GM19468 (cell line): ENCODE measurements around the gene CDCA4.

Experiments
- ATAC-seq: cut with Tn5 transposase; IDR thresholded peaks from one replicate; pipeline ENCODE4 v1.9.1; 2021; ENCODE audit warnings: mild to moderate bottlenecking, moderate library complexity, moderate number of reproducible peaks; ENCODE audit not compliant: unreplicated experiment; ENCODE audit errors: extremely low read depth

CDCA4 gene

GRCh38 chr14:104968153-104968527 is 52.7 kb downstream of the CDCA4 start:
- no peak for ATAC-seq

- ATAC-seq, result no peak
Measured at GRCh38 chr14:104967386-104968152, 53.3 kb downstream of the CDCA4 start.

- ATAC-seq, result no peak
Measured at GRCh38 chr14:104966981-104967385, 53.9 kb downstream of the CDCA4 start.

GRCh38 chr14:104966261-104966865 is 54.5 kb downstream of the CDCA4 start:
- ATAC-seq, result no peak

- ATAC-seq, result no peak
Measured at GRCh38 chr14:104965561-104966231, 55.2 kb downstream of the CDCA4 start.

GRCh38 chr14:104964546-104964945 is 56.3 kb downstream of the CDCA4 start:
- no peak for ATAC-seq
